Measurements from ENCODE around the gene MIS12.

MIS12 gene

DNA sequence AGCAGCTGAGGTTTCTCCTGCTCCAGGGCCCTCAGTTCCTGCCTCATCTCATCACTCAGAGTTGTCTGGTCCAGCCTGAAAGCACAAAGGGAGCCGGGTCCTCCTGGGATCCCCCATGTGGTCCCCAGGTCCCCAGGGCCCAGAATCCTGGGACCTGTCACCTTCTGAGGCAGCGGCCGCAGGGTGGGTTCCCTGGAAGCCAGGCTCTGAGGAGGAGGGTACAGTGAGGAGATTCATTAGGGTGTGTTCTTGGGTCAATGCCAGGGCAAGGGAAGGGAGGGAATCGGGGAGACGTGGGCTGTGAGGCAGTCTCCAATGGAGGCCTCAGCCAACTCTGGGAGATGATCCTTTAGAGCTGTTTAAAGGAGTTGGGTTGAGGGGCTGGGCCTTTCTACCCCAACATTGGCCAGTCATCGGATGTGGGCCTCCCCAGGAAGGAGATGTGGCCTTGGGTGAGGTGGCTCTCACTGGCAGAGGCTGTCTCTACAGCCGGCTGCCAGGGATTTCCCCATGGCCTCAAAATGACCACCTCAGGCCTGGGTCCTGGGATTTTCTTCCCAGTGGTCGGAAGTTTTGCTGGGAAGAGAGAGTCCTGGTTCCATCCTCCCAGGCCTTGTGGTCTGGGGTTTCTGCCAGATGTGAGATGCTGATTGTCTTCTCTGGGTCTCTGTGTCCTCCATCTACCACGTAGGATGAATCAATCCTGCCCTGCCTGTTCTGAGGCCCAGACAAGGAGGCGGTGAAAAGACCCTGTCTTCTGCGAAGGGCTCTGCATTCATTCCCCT lies 50.7 kb downstream of the MIS12 start:
- no peak for FAIRE-seq

- FAIRE-seq: no peak
Observed at GRCh38 chr17:5539286-5539685, 52.9 kb downstream of the MIS12 start.

DNA sequence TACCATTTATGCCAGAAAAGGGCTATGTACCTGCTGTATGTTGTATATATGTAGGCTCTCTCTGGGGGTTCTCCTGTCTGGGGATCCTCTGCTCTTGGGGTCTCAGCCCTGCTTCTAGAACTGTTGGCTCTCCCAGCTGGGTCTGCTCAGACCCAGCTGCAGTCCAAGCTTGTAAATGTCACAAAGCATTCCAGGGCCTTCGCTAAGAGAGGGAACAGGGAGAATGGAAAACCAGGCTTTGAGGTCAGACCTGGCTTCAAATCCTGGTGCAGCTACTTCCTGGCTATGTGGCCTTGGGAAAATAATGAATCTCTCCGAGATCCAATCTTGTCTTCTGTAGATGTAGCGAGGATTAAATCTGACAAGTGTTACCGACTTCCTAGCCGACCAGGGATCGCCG lies 54.0 kb downstream of the MIS12 start:
- no peak for FAIRE-seq
